Measurements from ENCODE around the gene LMOD3.

DNA sequence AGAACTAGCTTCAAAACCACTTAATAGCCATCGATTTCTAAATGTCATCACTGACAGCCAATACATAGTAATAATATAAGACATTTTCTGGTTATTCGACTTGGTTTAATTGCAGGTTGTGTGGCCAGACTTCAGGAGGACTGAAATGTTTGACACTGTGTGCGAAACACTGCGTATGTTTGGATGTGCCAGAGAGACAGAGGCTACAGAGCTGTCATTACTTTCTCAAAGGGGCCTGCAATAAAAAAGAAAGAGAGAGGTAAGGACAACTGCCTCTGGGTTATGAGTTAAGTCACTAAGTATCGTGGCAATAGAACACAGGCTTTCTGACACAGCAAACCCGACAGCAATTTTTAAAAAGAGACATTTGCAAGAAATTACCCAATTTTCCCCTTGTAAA is 882 bp downstream of the LMOD3 start:
- TF ChIP-seq, protein P1, sequence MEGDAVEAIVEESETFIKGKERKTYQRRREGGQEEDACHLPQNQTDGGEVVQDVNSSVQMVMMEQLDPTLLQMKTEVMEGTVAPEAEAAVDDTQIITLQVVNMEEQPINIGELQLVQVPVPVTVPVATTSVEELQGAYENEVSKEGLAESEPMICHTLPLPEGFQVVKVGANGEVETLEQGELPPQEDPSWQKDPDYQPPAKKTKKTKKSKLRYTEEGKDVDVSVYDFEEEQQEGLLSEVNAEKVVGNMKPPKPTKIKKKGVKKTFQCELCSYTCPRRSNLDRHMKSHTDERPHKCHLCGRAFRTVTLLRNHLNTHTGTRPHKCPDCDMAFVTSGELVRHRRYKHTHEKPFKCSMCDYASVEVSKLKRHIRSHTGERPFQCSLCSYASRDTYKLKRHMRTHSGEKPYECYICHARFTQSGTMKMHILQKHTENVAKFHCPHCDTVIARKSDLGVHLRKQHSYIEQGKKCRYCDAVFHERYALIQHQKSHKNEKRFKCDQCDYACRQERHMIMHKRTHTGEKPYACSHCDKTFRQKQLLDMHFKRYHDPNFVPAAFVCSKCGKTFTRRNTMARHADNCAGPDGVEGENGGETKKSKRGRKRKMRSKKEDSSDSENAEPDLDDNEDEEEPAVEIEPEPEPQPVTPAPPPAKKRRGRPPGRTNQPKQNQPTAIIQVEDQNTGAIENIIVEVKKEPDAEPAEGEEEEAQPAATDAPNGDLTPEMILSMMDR (IDR thresholded peaks at IDR 0.05; ENCODE audit: insufficient read depth, low read length, poor library complexity, severe bottlenecking): no peak
- no peak for TF ChIP-seq EZH2phosphoT487 (conservative IDR thresholded peaks at IDR 0.05; ENCODE audit: low read length)
